Activated T-cell treated with anti-CD3 and anti-CD28 coated beads, Interleukin-2, amount 50 U/mL, for 4 hours (primary cell): ENCODE results near the gene RECQL5. TPM values are rescaled to one million over a fixed set of nuclear protein-coding genes. Genes with fewer than 3 reads are reported as not detected.

Source experiments
- ATAC-seq, 2 donors: fragments of 200-7000 bp; cut with Tn5 transposase; one replicate each; pipeline ENCODE4 v1.10.0; 2021
- DNase-seq: peaks from one replicate; pipeline ENCODE4 v3.0.0-alpha.2; 2020
- H3K27me3 Mint-ChIP-seq: one replicate; pipeline ENCODE4 v1.8.0; 2021; ENCODE audit warnings: low read depth, mixed read lengths
- H3K36me3 Mint-ChIP-seq: one replicate; pipeline ENCODE4 v1.8.0; 2022; ENCODE audit warnings: mixed read lengths; ENCODE audit not compliant: insufficient read depth
- H3K4me1 Mint-ChIP-seq: one replicate; pipeline ENCODE4 v1.8.0; 2021; ENCODE audit warnings: low read depth, mixed read lengths
- H3K4me3 Mint-ChIP-seq: one replicate; pipeline ENCODE4 v1.8.0; 2021; ENCODE audit warnings: mild to moderate bottlenecking, moderate library complexity, mixed read lengths
- H3K9me3 Mint-ChIP-seq: one replicate; pipeline ENCODE4 v1.8.0; 2021; ENCODE audit warnings: mixed read lengths
- total RNA-seq, 3 donors: library from RNA; stranded (reverse); gene quantifications; one replicate each; pipeline ENCODE4 v1.2.1, GENCODE V29; 2021

The RECQL5 gene
- total RNA-seq, 3 donors from 2014 or later: 20.7 to 26.1 (median 21.8) TPM

DNA sequence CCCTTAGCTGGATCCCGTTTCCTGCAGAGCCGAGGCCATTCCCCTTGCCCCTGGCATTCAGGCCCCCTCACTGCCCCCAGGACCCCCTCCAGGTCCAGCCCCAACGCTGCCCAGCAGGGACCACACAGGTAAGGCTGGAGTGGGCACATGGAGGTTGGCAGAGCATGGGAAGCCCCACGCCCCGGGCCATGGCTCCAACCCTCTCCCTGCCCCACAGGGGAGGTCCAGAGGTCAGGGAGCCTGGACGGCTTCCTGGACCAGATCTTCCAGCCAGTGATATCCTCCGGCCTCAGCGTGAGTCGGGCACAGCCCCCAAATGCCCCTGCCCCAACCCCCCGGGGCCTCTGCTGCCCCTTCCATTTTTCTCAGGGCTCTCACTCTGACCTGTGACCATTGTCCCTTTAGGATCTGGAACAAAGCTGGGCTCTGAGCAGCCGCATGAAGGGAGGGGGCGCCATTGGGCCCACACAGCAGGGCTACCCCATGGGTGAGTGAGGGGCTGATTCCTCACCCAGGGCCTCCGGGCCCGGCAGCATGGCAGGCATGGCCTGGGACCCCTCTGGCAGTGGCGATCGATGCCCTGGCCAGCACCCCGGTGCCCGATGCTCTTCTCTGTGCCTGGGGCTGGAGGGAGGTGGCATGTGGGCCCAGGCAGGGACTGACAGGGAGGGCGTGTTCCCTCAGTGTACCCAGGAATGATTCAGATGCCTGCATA is 52.2 kb downstream of the RECQL5 start:
- DNase-seq (no peak), ATAC-seq (no peak)
- no peaks in the 10 kb centered on the region for H3K4me1 Mint-ChIP-seq
- no peak overlapping the region for H3K4me3 Mint-ChIP-seq
- H3K36me3 Mint-ChIP-seq: peaks cover 2% of the 10 kb centered on the region
- no peaks in the 10 kb centered on the region for H3K27me3 Mint-ChIP-seq
- no peaks in the 10 kb centered on the region for H3K9me3 Mint-ChIP-seq

GRCh38 chr17:75614006-75614405 is 52.9 kb downstream of the RECQL5 start:
- DNase-seq: no peak
- Mint-ChIP-seq H3K4me1 (no peaks in the 10 kb centered on the region), H3K36me3 (peaks cover 2% of the 10 kb centered on the region), H3K27me3 (no peaks in the 10 kb centered on the region), H3K4me3 (no peak overlapping the region), H3K9me3 (no peaks in the 10 kb centered on the region)
- no peak for ATAC-seq

DNA sequence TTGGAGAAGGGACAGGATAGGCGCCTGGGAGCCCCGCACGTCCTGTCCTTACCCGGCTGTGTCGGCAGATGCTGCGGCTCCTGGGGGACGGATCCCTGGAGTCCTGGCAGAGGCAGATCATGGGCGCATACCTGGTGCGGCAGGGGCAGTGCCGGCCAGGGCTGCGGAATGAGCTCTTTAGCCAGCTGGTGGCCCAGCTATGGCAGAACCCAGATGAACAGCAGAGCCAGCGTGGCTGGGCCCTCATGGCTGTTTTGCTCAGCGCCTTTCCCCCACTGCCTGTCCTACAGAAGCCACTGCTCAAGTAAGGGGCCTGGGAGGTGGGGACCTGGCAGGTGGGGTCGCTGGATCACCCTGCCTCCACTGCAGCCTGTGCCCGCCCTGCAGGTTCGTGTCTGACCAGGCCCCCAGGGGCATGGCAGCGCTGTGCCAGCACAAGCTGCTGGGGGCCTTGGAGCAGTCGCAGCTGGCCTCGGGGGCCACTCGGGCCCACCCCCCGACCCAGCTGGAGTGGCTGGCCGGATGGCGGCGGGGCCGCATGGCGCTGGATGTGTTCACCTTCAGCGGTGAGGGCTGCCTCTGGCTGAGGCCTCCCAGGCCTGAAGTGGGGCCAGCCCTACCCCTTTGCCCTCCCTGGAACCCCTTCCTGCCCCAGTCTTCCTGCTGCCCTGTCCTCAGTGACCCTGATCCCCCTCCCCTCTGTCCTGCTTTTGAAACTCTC is 53.9 kb downstream of the RECQL5 start:
- Mint-ChIP-seq H3K9me3 (no peaks in the 10 kb centered on the region), H3K4me1 (no peaks in the 10 kb centered on the region), H3K4me3 (no peak overlapping the region), H3K27me3 (no peaks in the 10 kb centered on the region), H3K36me3 (peaks cover 2% of the 10 kb centered on the region)
- no peak for ATAC-seq
- DNase-seq: no peak

DNA sequence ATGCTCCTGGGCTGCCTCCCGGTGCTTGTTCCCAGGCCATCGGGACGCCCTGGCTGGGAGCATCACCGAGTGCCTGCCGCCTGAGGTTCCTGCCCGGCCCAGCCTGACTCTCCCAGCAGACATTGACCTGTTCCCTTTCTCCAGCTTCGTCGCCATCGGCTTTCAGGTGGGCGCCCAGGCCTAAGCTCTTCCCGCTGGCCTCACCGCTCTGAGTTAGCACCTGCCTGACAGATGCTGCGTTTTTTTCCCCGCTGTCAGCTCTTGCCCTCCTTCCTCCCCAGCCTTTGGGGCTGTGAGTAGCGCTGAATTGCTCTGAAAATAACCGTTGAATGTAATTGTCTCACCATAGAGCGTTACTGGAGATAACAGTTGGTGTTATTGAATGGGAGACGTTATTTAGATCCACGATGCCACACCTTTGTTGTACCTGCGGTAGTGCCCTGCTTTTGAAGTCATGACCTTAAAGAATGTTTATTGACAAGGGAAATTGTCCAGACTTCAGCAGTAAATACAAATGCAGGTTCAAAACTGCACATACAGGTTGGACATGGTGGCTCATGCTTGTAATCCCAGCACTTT is 55.0 kb downstream of the RECQL5 start:
- DNase-seq (no peak), ATAC-seq (no peak)
- H3K27me3 Mint-ChIP-seq: no peaks in the 10 kb centered on the region
- no peaks in the 10 kb centered on the region for H3K4me1 Mint-ChIP-seq
- no peaks in the 10 kb centered on the region for H3K9me3 Mint-ChIP-seq
- H3K4me3 Mint-ChIP-seq: no peak overlapping the region
- H3K36me3 Mint-ChIP-seq: peaks cover 2% of the 10 kb centered on the region

DNA sequence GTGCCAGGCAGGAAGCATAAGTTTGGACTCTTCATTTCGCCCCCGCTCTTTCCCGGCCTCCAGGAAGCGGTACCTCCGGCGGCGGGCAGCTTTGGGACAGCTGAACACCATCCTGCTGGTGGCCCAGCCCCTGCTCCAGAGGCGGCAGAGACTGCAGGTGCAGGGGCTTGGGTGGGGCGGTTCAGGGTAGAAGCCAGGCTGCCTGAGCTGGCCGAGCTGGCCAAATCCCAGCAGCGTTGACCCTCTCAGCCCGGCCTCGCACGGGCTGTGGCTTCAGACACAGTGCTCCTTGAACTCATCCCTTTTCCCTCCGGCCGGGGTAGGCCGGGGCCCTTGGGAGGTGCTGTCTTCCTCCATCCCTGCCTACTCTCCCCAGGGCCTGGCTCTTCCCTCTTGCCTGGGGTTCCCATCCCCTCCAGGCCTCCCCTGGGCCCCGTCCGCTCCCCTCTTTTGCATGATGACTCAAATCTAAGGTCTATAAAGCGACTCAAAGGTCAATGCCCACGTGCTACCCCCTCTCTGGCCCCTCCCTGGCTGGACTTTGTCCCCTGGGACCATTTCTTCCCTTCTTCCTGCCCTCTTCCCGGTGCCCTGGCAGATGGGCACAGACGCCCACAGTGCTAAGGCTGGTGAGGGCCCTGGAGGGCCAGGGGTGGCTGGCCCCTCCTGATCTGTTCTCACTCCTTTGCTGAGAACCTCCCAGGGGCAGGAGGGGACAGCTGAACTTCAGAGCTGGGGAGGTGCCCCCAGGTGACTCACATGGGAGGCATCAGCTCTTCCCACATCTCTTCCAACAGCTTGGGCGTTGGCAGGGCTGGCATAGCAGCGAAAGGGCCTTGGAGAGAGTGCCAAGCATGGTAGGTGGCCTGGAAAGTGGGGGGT is 56.6 kb downstream of the RECQL5 start:
- H3K4me1 Mint-ChIP-seq: no peaks in the 10 kb centered on the region
- H3K27me3 Mint-ChIP-seq: no peaks in the 10 kb centered on the region
- DNase-seq (no peak), ATAC-seq (no peak)
- no peak overlapping the region for H3K4me3 Mint-ChIP-seq
- H3K36me3 Mint-ChIP-seq: peaks cover 2% of the 10 kb centered on the region
- no peaks in the 10 kb centered on the region for H3K9me3 Mint-ChIP-seq

GRCh38 chr17:75607086-75607485 is 59.9 kb downstream of the RECQL5 start:
- peaks cover 2% of the 10 kb centered on the region for H3K36me3 Mint-ChIP-seq
- ATAC-seq: no peak
- H3K9me3 Mint-ChIP-seq: no peaks in the 10 kb centered on the region
- peaks cover 2% of the 10 kb centered on the region for H3K4me1 Mint-ChIP-seq
- H3K27me3 Mint-ChIP-seq: no peaks in the 10 kb centered on the region
- DNase-seq: no peak
- H3K4me3 Mint-ChIP-seq: no peak overlapping the region

DNA sequence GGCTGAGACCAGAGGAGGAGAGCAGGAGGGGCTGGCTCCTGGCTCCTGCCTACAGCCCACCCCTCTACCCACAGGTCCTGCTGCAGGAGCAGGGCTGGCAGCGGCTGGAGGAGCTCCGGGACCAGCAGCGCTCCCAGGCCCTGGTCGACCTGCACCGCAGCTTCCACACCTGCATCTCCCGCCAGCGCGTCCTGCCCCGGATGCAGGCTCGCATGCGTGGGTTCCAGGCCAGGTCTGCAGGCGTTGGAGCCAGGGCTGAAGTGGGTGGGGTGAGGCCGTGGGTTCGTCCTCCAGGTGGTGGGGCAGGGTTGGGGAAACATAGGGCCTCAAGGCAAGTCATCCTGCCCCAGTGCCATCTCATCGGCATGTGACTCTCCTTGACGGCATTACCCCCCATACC is 61.2 kb downstream of the RECQL5 start:
- no peaks in the 10 kb centered on the region for H3K9me3 Mint-ChIP-seq
- H3K27me3 Mint-ChIP-seq: no peaks in the 10 kb centered on the region
- no peaks in the 10 kb centered on the region for H3K36me3 Mint-ChIP-seq
- no peak overlapping the region for H3K4me3 Mint-ChIP-seq
- DNase-seq (no peak), ATAC-seq (no peak)
- peaks cover 2% of the 10 kb centered on the region for H3K4me1 Mint-ChIP-seq

DNA sequence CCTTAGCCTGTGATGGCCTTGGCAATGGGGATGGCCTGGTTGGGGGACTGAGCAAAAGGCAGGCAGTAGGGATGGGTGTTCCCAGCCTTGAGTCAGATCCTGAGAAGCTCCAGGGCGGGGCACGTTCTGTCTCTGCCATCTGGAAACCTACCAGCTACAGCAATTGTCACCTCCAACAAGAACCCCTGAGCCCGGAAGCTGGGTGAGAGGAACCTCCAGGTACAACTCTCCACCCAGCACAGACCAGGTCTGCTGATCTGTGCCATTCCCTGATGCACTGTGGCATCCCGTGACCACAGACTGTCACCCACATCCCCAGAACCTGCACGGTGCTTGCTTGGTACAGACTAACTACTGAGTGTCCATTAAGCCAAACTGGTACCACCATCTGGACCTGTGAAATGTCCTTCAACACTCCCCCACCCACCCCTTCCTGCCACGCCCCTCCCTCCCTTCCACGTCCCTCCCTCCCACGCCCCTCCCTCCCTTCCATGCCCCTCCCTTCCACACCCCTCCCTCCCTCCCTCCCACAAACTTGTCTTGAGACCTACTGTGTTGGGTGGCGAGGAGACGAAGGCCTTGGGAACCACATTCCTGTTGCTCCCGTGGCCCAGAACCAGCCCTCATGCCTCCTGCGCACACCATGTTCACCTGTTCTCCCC is 62.8 kb downstream of the RECQL5 start:
- DNase-seq (no peak), ATAC-seq (no peak)
- peaks cover 2% of the 10 kb centered on the region for H3K4me1 Mint-ChIP-seq
- H3K9me3 Mint-ChIP-seq: no peaks in the 10 kb centered on the region
- no peak overlapping the region for H3K4me3 Mint-ChIP-seq
- H3K36me3 Mint-ChIP-seq: no peaks in the 10 kb centered on the region
- H3K27me3 Mint-ChIP-seq: no peaks in the 10 kb centered on the region

DNA sequence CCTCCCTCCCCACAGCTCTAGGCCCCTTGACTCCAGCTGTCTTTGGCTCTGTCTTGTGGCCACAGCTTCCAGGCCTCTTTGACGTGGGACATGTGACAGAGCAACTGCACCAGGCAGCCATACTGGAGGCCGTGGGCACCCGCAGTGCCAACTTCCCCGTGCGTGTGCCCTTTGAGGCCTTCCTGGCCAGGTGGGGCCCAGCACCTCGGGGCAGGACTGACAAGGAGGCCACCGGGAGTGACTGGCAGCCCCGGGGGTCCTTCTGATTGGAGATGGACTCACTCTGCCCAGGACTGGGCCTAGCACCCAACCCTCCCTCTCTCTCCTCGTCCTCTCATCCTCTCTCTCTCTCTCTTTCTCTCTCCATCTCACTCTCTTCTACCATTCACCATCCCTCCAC is 63.8 kb downstream of the RECQL5 start:
- ATAC-seq (no peak), DNase-seq (no peak)
- H3K4me1 Mint-ChIP-seq: peaks cover 2% of the 10 kb centered on the region
- no peaks in the 10 kb centered on the region for H3K9me3 Mint-ChIP-seq
- no peaks in the 10 kb centered on the region for H3K36me3 Mint-ChIP-seq
- H3K4me3 Mint-ChIP-seq: no peak overlapping the region
- no peaks in the 10 kb centered on the region for H3K27me3 Mint-ChIP-seq

- ATAC-seq (no peak), DNase-seq (no peak)
- Mint-ChIP-seq H3K27me3 (no peaks in the 10 kb centered on the region), H3K4me3 (no peak overlapping the region), H3K4me1 (peaks cover 2% of the 10 kb centered on the region), H3K9me3 (no peaks in the 10 kb centered on the region), H3K36me3 (no peaks in the 10 kb centered on the region)
These were observed 64.3 kb downstream of the RECQL5 start for GRCh38 chr17:75602644-75603043.

GRCh38 chr17:75601057-75601987 is 65.6 kb downstream of the RECQL5 start:
- no peaks in the 10 kb centered on the region for H3K36me3 Mint-ChIP-seq
- H3K9me3 Mint-ChIP-seq: no peaks in the 10 kb centered on the region
- DNase-seq: peak; percentile 50
- H3K27me3 Mint-ChIP-seq: no peaks in the 10 kb centered on the region
- peak; percentile 73 to 79 for ATAC-seq
- peaks cover 2% of the 10 kb centered on the region for H3K4me1 Mint-ChIP-seq
- H3K4me3 Mint-ChIP-seq: no peak overlapping the region

GRCh38 chr17:75596320-75597087 is 70.5 kb downstream of the RECQL5 start:
- Mint-ChIP-seq H3K4me1 (no peaks in the 10 kb centered on the region), H3K36me3 (no peaks in the 10 kb centered on the region), H3K9me3 (no peaks in the 10 kb centered on the region), H3K27me3 (no peaks in the 10 kb centered on the region), H3K4me3 (no peak overlapping the region)
- no peak for ATAC-seq
- no peak for DNase-seq
